ENCODE measurements around the gene ZNF319.

The ZNF319 gene

DNA sequence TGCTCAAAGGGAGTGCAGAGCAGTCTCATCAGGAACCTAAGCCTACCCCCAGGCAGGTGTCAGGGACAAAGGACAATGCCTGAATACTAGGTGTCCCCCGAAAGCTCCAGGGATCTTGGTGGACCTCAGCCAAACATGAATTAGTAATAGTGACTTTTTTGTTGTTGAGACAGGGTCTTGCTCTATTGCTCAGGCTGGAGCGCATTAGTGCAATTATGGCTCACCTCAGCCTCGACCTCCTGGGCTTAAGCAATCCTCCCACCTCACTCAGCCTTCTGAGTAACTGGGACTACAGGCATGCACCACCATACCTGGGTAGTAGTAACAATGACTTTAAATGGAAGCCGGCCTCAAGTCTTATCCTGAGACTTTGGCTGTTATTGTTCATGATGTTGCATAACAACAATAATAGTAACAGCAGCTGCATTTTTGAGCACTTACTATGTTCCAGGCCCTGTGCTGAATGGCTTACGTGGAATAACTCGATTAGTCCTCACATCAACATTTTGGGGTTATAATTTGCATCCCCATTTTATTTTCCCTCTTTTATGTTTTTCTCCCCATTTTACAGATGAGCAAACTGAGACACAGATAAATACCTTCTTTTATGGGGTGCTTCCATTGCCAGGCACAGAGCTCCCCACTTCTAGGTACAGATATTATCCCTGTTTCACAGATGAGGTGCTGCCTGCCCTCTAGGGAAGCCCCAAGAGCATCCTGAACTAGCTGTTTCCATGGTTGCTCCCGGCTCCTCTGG lies 49.1 kb downstream of the ZNF319 start:
- DNase-seq, result no peak

DNA sequence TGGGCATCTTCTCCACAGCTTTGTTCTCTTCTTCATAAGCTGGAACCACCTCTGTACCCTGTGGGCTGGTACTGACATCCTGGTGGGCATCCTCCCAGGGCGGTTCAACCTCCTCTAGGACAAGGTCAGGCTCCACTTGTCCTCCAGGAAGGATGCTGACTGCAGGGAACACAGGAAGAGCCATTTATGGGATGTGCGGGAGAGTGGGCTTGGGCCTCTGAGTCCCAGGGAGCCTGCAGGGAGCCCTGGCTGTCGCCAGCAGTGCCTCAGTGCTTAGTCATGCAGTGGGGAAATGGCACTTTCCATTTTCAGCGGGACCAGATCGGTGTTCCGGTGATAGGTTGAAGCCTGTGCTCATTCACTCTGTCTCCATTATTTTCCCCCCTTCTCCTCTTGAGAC lies 50.1 kb downstream of the ZNF319 start:
- DNase-seq, result no peak

DNA sequence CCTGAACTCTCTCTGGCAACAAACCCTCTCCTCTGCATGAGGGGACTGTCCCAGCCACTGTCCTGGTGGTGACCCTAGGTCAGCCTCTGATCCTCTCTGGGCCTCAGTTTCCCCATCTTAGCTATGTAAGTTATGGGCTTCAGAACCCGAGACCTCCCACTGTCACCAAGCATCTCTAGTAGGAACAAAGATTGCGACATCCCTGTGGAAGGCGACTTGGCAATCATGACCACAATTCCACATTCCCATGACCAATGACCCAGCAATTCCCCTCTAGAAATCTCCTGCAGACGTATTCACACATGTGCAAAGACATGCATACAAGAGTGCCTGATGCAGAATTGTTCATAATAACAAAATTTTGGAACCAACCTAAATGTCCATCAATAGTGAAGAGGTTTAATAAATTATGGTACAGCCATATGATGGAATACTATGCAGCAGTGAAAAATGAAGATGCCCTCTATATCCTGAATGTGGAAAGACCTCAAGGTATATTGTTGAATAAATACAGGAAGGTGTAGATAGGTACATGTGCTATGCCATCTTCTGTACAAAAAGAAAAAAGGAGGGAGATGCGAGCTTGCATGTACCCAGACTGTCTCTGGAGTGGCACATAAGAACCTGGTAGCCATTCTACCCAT lies 50.8 kb downstream of the ZNF319 start:
- no peak for DNase-seq

DNA sequence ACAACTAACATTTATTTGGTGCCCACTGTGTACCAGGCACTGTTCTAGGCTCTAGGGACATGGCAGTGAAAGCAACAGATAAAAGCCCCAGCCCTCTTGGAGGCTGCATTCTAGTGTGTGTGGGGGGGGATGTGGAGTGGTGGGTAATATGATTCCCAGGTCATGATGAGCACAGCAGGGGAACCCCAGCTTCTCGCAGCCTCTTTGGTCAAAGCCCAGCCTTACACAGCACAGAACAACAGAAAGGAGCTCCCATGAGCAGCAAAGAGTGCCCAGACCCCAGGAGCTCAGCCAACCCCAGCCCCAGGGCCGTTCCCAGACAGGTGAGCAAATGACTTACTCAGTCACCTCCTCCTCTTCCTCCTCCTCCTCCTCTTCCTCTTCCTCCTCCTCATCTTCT lies 51.5 kb downstream of the ZNF319 start:
- no peak for DNase-seq

DNA sequence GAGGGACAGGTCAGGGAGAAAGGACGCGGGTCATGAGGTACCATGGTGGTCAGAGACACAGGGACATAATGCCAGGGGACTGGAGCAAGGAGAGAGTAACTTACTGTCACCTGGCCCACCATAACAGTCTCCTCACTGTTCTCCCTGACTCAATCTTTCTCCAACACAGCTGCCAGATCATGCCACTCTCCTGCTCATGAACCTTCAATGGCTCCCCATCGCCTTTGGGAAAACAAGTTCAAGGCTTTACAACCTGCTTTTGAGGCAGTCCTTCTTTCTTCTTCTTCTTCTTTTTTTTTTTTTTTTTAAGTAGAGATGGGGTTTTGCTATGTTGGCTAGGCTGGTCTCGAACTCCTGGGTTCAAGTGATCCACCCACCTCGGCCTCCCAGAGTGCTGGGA lies 52.4 kb downstream of the ZNF319 start:
- DNase-seq, result no peak

DNA sequence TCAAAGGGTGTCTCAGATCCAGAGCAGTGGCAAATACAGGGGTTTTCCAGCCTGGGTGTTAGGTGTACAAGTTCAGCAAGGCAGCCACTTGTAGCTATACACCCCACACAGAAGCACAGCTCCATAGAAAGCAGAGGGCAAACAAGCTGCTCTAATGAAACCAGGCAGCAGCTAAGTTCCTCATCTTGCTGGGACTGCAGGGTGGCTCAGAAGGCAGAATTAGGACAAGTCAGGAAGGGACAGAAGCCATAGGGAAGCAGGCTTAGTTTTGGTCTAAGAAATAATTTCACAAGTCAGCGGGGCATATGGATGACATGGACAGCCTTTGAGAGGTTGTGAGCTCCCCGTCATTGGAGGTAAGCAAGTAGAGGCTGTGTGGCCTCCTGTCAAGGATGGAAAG lies 53.2 kb downstream of the ZNF319 start:
- no peak for DNase-seq

DNA sequence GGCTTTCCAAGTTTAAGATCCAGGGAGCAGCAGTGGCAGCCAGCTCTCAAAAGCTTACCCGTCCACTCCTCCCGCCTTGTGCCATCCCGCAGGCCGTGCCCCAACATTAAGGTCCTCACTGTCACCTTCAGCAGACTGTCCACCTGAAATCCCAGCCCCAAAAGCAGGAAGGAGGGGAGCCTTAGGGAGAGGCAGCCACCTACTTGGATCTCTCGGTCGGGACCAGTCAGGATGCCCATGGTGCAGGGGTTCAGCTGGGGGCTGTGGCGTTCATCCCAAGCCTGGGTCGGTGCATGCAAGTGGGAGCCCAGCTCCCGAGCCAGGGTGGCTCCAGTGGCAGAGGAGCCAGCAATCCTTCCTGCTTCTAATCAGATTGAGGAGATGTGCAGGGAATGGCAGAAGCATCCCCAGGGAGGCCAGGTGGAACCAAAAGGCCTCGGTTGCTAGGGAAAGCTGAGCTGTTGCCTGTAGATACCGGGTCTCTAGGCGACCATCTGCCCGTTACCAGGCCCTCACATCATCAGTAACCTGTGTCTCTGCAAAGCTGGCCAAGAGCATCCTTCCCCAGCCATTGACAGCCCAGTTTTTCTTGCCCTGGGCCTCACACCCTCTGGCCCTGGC lies 54.2 kb downstream of the ZNF319 start:
- no peak for DNase-seq

DNA sequence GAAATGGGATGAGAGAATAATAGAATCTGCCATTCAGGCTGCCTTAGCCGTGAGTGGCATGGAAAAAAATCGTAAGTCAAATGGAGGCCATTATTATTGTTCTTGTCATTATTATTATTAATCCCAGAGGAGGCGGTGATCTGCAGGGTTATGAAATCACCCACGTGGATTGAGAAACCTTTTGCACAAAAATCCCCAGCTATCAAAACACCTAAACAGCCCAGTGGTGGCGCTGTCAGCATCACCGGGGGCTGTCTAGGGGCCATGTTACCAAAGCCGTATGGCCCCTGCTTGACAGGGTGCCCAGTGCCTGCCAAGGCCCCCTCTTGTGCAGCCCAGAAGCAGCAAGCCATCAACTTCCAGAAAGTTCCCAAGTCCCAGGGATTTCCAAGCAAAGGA lies 54.7 kb downstream of the ZNF319 start:
- DNase-seq, result no peak

DNA sequence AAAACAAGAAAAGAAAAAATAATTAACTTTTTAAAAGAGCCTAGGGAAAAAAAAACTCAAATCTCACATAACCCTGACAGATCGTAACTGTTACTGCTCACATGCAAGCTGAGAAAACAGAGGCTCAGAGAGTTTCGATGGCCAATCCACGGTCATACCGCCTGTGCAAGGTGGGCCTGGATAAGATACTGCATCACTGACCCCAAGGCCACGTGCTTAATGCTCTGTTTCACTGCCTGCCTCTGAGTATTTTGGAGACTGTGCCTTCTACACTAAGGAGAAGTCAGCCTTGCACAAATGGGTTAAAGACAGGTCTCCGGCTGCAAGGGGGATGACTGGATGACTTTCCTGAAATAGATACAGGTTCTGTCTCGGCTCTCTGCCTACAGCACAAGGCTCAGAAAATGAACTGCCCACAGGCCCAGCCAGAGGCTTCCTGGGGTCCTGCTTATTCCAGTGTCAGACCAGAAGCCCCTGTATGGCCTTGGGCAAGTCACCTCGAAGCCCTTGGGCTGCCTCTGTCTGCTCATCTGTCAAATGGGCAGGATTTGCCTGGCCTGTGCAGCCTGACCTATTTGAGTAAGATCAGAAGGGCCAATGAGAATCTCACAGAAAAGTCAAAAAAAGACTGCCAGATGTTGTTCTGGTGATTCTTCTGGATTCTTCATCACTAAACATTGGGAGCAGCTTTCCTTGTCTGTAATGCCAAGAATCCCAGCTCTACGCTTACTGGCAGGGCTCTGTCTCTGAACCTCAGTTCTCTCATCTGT lies 55.3 kb downstream of the ZNF319 start:
- DNase-seq, result no peak

Data from fibroblast of skin of abdomen (primary cell).